Uterine smooth muscle cell (primary cell): ENCODE data around the gene RTL5. TPM values are rescaled to one million over a fixed set of nuclear protein-coding genes. Genes with fewer than 3 reads are reported as not detected.

Experiments used
- total RNA-seq: library from RNA; depleted of rRNA; stranded (reverse); fragments of >200 nt; gene quantifications from 2 replicates; pipeline ENCODE4 v1.2.3, GENCODE V29; 2014

The RTL5 gene
- 1.8 and 2.2 TPM in 2 replicates for total RNA-seq

DNA sequence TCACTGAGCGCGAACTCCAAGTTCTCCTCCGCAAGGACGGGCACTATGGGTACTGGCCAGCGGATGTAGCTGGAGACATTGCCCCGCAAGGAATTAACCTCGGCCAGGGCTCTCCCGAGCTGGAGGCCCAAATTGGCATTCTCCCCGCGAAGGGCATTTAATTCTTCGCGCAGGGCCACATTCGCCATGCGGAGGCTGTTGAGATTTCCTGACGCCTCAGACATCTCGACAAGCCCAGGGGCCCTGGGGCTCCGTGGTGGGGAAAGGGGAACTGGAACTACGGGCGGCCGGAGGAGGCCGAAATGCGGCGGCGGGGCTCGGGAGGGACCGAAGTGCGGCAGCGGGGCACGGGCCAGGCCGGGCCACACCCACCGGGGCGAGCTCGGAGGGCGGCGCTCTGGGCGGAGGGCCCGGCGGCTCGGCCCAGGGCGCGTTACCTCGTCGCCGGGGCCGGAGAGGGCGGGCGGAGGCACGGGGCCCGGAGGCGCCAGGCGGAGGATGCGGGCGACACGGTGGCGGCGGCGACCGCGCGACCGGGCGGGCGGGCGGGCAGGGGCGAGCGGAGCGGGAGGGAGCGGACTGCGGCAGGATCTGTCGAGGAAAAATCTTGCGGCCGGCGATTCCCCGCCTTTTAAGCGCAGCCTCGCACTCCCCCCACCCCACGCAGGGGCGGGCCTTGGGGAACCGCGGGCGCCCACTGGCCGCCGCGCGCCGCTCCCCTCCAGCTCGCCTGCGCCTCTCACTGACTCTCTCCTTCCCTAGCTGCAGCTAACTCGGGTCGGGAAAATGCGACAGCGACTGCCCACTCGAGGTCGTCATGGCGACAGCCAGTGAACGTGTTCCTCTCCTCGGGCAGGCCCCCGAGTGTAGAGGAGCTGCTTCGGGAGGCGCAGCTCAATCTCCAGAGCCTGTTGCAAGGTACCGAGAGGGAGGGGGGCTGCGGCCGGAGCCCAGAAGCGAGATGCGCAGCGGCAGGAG, at the start of gene RTL5:
TSS of gene RTL5 (minus strand) at position 599 of the 978 bp plus-strand sequence.

Other genes with a start within 250 kb of the RTL5 start
- 1.4 and 1.5 TPM in 2 replicates for gene NHSL2, start 221.1 kb downstream of the RTL5 start, total RNA-seq
- 4.6 and 9.8 TPM in 2 replicates for gene PIN4, start 49.8 kb upstream of the RTL5 start, total RNA-seq
- gene ERCC6L, start 107.1 kb upstream of the RTL5 start, total RNA-seq, result 2.6 and 12.4 TPM in 2 replicates
- gene RPS4X, start 145.3 kb upstream of the RTL5 start, total RNA-seq, result 991 and 1,107 TPM in 2 replicates
- 0.37 and 0.77 TPM in 2 replicates for gene CITED1, start 174.0 kb upstream of the RTL5 start, total RNA-seq